ENCODE results near the gene CNTNAP2. TPM values are rescaled to one million over a fixed set of nuclear protein-coding genes. Genes with fewer than 3 reads are reported as not detected.
A peak's percentile ranks its signal among the peaks of the same experiment; 100 is the strongest.

The CNTNAP2 gene
- total and polyA plus RNA-seq, 9 of the 15 experiments (the other 6 are each of a cell fraction or from before 2014, with no cell fraction given) = 0.04 to 0.62 (median 0.09) TPM; not detected in 4

GRCh38 chr7:148191391-148192065 lies 2074.9 kb downstream of the CNTNAP2 start (continued):
- TF ChIP-seq LCOR (CRISPR knock-in tag; IDR thresholded peaks at IDR 0.05) = no peak
- TF ChIP-seq ELF2 (CRISPR knock-in tag; IDR thresholded peaks at IDR 0.05) = no peak
- no peak for TF ChIP-seq ZNF512 (tag; IDR thresholded peaks at IDR 0.05)
- no peak for TF ChIP-seq GATAD2A (IDR thresholded peaks at IDR 0.05)
- TF ChIP-seq ZNF124 (CRISPR knock-in tag; IDR thresholded peaks at IDR 0.05) = no peak
- no peak for TF ChIP-seq ZZZ3 (IDR thresholded peaks at IDR 0.05)
- no peak for TF ChIP-seq CXXC5 (CRISPR knock-in tag; IDR thresholded peaks at IDR 0.05)
- TF ChIP-seq, protein P1, sequence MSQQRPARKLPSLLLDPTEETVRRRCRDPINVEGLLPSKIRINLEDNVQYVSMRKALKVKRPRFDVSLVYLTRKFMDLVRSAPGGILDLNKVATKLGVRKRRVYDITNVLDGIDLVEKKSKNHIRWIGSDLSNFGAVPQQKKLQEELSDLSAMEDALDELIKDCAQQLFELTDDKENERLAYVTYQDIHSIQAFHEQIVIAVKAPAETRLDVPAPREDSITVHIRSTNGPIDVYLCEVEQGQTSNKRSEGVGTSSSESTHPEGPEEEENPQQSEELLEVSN (IDR thresholded peaks at IDR 0.05; ENCODE audit: borderline replicate concordance in 1 of 2, extremely low read depth in 1 of 2, insufficient read depth in 1 of 2, insufficient read length in 1 of 2, low read depth in 1 of 2, low read length in 1 of 2, poor library complexity in 1 of 2, severe bottlenecking in 1 of 2) = no peak
- TF ChIP-seq TAF1 (IDR thresholded peaks at IDR 0.05; ENCODE audit: control insufficient read depth, extremely low read depth, insufficient read depth, low read length, severe bottlenecking) = no peak
- TF ChIP-seq HMG20A (CRISPR knock-in tag; conservative IDR thresholded peaks at IDR 0.05) = no peak
- TF ChIP-seq, protein P2, sequence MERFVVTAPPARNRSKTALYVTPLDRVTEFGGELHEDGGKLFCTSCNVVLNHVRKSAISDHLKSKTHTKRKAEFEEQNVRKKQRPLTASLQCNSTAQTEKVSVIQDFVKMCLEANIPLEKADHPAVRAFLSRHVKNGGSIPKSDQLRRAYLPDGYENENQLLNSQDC (CRISPR knock-in tag; IDR thresholded peaks at IDR 0.05) = no peak
- TF ChIP-seq SMARCC2 (IDR thresholded peaks at IDR 0.05; ENCODE audit: low read depth) = no peak
- TF ChIP-seq ASH1L (IDR thresholded peaks at IDR 0.05; ENCODE audit: borderline replicate concordance, low read depth, partially characterized antibody) = no peak
- TF ChIP-seq ZNF384 (IDR thresholded peaks at IDR 0.05; ENCODE audit: low read depth, low read length) = no peak
- no peak for TF ChIP-seq PRMT5 (CRISPR knock-in tag; IDR thresholded peaks at IDR 0.05)
- TF ChIP-seq MYBL2 (IDR thresholded peaks at IDR 0.05; ENCODE audit: low read depth) = no peak
- no peak for TF ChIP-seq MYBL2 (CRISPR knock-in tag; IDR thresholded peaks at IDR 0.05; ENCODE audit: borderline replicate concordance)
- TF ChIP-seq MAFG (tag; conservative IDR thresholded peaks at IDR 0.05) = peak; percentile 96
- no peak for TF ChIP-seq ZNF766 (CRISPR knock-in tag; conservative IDR thresholded peaks at IDR 0.05)
- no peak for TF ChIP-seq DMBX1 (CRISPR knock-in tag; IDR thresholded peaks at IDR 0.05; ENCODE audit: borderline replicate concordance)
- no peak for TF ChIP-seq HNRNPH1 (optimal IDR thresholded peaks at IDR 0.05; ENCODE audit: low read depth, low read length)
- no peak for TF ChIP-seq ZNF263 (CRISPR knock-in tag; IDR thresholded peaks at IDR 0.05; ENCODE audit: borderline replicate concordance)
- no peak for TF ChIP-seq ARHGAP35 (IDR thresholded peaks at IDR 0.05; ENCODE audit: partially characterized antibody)
- no peak for TF ChIP-seq BHLHE40 (IDR thresholded peaks at IDR 0.05; ENCODE audit: low read length)
- no peak for TF ChIP-seq ZNF24 (IDR thresholded peaks at IDR 0.05)
- peak; percentile 43; the same call in 1 of the 2 replicates for TF ChIP-seq EP300 (IDR thresholded peaks at IDR 0.05; ENCODE audit: low read length)
- no peak for TF ChIP-seq CREB5 (CRISPR knock-in tag; IDR thresholded peaks at IDR 0.05)
